SK-MEL-5 (cell line): ENCODE data around the gene FREY1. TPM values are rescaled to one million over a fixed set of nuclear protein-coding genes. Genes with fewer than 3 reads are reported as not detected.

ENCODE experiments used
- DNase-seq: peaks from one replicate; pipeline ENCODE4 v3.0.0-alpha.2; 2016; ENCODE audit warnings: low read depth, low spot score
- in situ Hi-C: cut with HindIII; loops from 2 replicates; pipeline ENCODE4 v1.10.0; 2016; ENCODE audit warnings: low sequenced_read_pairs, high pct_unique_total_duplicates, low pct_unique_long_range_greater_than_20kb
- total RNA-seq: library from RNA; depleted of rRNA; stranded (reverse); fragments of >200 nt; shearing (Covaris generic); gene quantifications from 2 replicates; pipeline ENCODE4 v1.2.3, GENCODE V29; 2014

Gene FREY1
- total RNA-seq, 1 experiment from 2014 or later, result 0.37 TPM

DNA sequence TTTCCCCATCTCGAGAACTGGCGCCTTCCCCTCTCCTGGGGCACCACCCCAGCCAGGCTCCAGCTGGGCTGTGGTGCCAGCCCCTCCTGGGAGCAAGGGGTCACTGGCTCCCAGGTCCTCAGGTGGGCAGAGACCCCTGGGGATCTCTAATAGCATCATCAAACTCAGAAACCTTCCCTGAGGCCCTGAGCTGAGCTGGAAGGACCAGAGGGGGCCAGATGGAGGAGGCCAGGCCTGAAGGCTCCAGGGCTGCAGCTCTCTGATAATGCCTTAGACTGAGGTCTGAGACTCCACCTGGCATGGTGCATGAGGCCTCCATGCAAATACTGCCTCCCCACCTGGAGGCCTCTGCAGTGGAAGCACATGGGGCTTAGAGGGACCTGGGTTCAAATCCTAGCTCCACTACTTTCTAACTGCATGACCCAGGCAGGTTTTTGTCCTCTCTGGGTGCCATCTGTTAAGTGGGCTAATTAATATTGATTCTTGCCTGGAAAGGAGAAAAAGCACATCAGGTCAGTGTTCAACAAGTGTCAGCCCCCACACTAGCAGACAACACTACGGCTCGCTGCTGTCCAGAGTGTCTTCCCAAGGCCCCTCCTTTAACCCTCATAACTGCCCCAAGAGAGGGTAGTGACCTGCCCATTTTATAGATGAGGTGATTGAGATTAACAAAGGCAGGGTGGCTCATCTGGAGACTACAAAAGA lies 20.1 kb downstream of the FREY1 start:
- in situ Hi-C loops, result no loop called here
- DNase-seq, result no peak

DNA sequence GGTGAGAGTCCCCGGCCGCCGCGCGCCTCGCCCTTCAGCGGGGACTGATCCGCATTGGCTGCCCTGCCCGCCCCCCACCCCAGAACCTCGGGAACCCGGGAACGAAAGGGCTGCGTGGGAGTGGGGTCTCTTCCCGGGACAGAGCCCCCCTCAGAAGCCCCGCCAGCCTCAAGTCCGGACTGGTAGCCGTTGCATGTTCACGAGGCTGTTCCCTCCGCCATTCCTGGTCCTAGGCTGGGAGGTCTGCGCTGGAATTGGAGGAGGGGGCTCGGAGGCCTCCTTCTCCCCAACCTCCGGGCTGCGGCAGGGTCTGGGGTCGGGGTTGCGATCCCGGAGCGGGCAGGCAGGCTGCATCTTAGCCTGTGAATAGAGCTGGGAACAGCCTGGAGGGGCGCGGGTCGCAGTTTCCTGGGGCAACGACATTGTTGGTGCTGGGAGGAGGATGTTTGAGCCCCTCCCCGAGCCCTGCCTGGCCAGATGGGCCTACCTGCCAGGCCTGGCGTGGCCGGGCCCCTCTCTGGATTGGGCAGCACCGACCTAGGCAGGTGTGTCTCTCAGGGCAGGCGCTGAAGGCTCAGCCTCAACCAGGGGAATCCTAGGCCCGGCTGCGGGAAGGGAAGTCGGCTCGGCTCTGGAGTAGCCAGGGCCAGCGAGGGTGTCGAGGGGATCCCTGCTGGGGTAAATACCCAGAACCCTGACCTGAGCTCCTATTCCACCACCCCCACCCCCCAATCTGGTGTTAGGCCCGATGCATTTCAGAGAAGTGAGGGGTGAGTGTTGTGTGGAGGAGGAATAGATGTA lies 20.9 kb downstream of the FREY1 start:
- in situ Hi-C loops, result no loop called here
- DNase-seq, result no peak

- in situ Hi-C loops, result no loop called here
These were observed 21.7 kb downstream of the FREY1 start, which contains the start of gene MAPK8IP1 for GRCh38 chr11:45885274-45885920. Gene MAPK8IP1, plus strand, starts transcription at chr11:45885651. Its CDS starts 170 bp downstream, at chr11:45885821.

GRCh38 chr11:45884596-45885185 lies 22.4 kb downstream of the FREY1 start:
- DNase-seq, result no peak
- in situ Hi-C loops, result no loop called here

More at GRCh38 chr11:45885274-45885920, 21.7 kb downstream of the FREY1 start, which contains the start of gene MAPK8IP1:
- DNase-seq, result peak; percentile 40

- in situ Hi-C loops, result no loop called here
- no peak for DNase-seq
These were observed 25.2 kb downstream of the FREY1 start for GRCh38 chr11:45881708-45882368.

DNA sequence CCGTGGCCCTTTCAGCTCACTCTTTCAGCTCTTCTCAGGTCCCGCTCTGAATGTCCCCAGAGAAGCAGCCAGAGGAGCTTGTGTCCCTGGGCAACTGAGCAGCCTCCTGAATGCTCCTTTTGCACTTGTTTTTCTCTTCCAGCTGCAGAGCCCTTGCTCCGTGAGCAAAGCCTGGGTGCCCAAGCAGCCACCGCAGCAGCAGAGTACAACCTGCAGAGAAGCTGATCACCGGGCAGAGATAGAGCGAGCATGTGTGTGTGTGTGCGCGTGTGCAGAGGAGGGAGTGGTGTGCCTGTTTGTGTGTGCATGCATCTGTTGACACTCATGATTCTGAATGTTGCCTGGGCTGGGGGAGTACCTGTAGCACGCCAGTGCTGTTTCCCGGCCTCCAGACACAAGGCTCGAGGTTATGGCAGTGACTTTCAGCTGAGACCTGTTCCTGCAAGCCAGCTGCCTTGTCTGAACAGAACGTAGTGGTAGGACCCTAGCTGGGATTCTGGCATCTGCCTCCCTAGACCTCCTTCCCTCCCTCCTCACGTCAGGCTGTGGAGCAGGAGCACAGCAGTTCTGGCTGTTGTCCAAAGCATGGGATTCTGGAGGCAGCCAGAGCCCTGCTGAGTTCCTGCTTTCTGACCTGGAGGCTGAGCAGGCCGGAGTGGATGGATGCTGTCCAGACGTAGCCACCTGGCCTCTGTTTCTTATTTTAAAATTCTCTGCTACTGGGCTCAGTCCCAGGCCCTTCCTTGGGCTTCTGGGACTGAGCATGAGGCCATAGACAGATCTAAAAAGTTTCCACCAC lies 26.1 kb downstream of the FREY1 start:
- in situ Hi-C loops, result no loop called here

GRCh38 chr11:45879803-45880686 lies 27.0 kb downstream of the FREY1 start:
- DNase-seq, result peak; percentile 33

More for the DNA sequence above, 26.1 kb downstream of the FREY1 start:
- no peak for DNase-seq

DNA sequence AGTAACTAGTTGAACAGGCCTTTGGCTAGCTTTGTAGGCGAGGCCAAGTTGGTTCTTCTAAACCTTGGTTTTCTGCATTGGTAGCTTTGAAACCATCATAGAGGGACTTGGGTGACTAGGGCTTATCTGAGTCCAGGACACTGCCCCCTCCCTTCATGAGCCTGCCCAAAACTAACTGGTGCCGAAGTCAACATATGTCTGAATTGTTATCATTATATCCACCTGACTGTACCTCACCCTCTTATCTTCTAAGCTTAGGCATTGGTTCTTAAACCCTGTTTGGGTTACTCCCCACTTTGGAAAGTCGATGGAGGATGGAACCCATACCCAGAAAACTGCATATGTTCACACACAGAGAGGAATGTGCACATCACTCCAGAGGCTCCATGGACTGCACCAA lies 29.2 kb downstream of the FREY1 start:
- DNase-seq, result no peak
- in situ Hi-C loops, result no loop called here

More at GRCh38 chr11:45879803-45880686, 27.0 kb downstream of the FREY1 start:
- in situ Hi-C loops, result no loop called here

DNA sequence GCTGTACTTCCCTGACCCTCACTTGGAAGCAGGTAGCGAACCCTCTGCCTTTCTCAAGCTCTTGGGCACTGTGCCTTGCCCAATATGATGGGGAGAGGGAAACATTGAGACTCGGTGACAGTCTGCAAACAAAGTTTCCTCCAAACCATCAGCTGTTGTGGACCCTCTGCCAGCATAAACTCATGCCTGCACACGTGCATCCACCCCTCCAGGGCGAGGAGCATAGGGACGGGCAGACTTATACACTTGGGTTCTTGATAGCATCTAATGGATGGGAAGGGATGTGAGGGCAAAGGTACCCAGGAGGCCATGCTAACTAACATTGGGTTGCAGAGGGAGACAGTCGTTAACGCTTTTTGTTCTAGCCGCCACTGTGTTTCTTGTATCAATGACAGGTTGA lies 29.9 kb downstream of the FREY1 start:
- DNase-seq, result no peak
- in situ Hi-C loops, result no loop called here

DNA sequence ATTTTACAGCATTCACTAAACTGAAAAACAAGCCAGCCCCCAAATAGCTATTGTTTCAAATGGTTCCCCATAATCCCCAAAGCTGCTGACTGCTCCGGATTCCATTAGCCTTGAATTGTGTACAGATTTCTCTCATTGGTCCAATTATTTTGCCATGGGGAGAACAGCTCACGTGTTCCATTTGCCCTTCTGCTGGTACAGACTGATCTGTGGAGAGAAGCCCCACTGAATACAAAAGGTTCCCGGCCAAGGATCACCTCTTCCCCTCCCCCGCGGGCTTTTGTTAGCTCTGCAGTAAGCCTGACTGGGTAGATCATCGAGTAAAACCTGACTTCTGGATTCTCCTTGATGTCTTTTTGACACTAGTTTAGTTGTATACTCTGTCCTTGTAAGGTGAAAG lies 30.7 kb downstream of the FREY1 start:
- in situ Hi-C loops, result no loop called here
- DNase-seq, result no peak

DNA sequence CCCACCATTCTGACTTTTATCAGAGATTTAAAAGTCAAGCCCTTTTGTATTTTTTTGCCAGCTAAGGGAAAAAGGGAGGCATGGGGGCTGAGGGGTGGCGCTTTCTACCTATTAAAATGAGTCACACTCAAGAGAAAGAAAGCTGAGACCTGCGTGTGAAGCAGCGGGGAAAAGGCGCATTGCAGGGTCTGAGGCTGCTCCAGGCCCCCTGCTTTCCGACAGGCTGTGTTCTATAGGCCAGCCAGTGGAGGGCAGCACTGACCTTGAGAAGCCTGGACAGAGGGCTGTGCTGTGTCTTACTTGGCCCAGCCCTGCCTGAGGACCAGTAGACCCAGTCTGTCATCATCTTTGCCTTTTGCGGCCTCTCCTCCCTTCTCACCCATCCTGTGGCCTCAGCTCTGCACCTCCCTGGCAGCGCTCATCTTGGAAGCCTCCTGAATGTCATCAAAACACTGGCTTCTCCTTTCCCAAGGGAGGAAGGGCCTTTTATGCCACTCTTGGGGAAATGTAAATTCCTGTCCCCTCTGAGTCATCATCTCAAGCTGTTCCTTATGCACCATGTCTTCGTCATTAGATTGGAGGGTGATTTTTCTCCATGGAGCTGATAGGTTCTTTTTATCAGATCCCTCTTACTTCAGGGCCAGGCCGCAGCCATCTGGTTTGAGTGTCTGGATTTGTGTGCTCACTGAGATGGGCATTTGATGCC lies 34.3 kb downstream of the FREY1 start:
- in situ Hi-C loops, result no loop called here

GRCh38 chr11:45871638-45872037 lies 35.4 kb downstream of the FREY1 start:
- DNase-seq, result no peak
- in situ Hi-C loops, result no loop called here

More for the DNA sequence above, 34.3 kb downstream of the FREY1 start:
- DNase-seq, result peak; percentile 86

DNA sequence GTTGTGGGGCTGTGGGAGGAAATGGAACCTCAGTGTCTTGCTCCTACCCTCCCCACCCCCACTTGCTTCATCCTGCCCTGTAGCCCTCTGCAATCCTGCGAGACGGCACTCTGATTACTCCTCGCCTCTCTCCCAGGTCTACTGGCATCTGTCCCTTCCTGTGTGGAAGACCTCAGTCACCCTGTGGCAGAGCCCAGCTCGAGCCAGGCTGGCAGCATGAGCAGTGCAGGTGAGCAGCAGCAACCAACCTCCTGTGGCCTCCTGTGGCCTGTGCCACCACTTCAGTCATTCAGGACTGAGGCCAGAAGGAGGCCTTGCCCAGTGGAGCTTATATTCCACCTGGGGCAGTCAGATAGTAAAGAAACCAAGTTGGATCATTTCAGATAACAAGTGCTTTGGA lies 36.4 kb downstream of the FREY1 start:
- in situ Hi-C loops, result no loop called here
- no peak for DNase-seq

DNA sequence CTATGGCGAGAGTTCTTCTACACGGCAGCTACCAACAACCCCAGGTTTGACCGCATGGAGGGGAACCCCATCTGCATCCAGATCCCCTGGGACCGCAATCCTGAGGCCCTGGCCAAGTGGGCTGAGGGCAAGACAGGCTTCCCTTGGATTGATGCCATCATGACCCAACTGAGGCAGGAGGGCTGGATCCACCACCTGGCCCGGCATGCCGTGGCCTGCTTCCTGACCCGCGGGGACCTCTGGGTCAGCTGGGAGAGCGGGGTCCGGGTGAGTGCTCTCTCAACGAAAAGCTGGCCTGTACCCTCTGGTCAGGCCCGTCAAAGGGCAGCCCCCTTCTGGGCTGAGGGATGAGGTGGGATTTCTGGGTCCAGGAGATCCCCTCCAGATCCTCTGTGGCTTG lies 37.5 kb downstream of the FREY1 start:
- DNase-seq, result no peak
- in situ Hi-C loops, result no loop called here

- in situ Hi-C loops, result no loop called here
- no peak for DNase-seq
These were observed 43.0 kb downstream of the FREY1 start for GRCh38 chr11:45864041-45864440.
